H7 (cell line): Measurements from ENCODE around the gene CD74. TPM values are rescaled to one million over a fixed set of nuclear protein-coding genes. Genes with fewer than 3 reads are reported as not detected.
"Not testable (repeated sequence)": the region's sequence is repeated elsewhere in the genome, so short reads cannot be mapped to it uniquely, and the experiment has no call there.

Experiments used
- DNase-seq: peaks from one replicate; pipeline ENCODE4 v3.0.0; 2012
- H3K27me3 ChIP-seq: 2 replicates; pipeline ENCODE4 v1.6.0; 2011; ENCODE audit warnings: mild to moderate bottlenecking, low read length; ENCODE audit not compliant: control insufficient read depth, insufficient read depth
- H3K36me3 ChIP-seq: replicated peaks from 2 replicates; pipeline ENCODE4 v1.5.1; 2011; ENCODE audit warnings: low read length; ENCODE audit not compliant: control insufficient read depth, insufficient read depth
- H3K4me3 ChIP-seq: 2 replicates; pipeline ENCODE4 v1.5.1; 2011; ENCODE audit warnings: low read depth, mild to moderate bottlenecking, control low read depth, low read length, moderate library complexity; ENCODE audit not compliant: insufficient read depth
- total RNA-seq: library from RNA; depleted of rRNA; stranded (reverse); fragments of >200 nt; shearing (Covaris generic); gene quantifications from 2 replicates; pipeline ENCODE4 v1.2.3, GENCODE V29; 2014; rRNA removed

Gene CD74
- total RNA-seq = 18.0 and 32.2 TPM in 2 replicates

- DNase-seq = peak; percentile 90
- Histone ChIP-seq H3K27me3 (no peaks in the 10 kb centered on the region), H3K36me3 (no peaks in the 10 kb centered on the region), H3K4me3 (peak within 1 kb of the TSS; percentile 29; the same call in 1 of the 2 replicates)
These were observed at the start of gene CD74 for GRCh38 chr5:150412319-150413175. TSS of gene CD74 (minus strand) at chr5:150412910. CDS start at chr5:150412749, 161 bp downstream.

GRCh38 chr5:150461231-150461630 is 48.5 kb upstream of the CD74 start:
- Histone ChIP-seq H3K27me3 (no peaks in the 10 kb centered on the region), H3K4me3 (no peak overlapping the region), H3K36me3 (no peaks in the 10 kb centered on the region)
- DNase-seq = no peak

DNA sequence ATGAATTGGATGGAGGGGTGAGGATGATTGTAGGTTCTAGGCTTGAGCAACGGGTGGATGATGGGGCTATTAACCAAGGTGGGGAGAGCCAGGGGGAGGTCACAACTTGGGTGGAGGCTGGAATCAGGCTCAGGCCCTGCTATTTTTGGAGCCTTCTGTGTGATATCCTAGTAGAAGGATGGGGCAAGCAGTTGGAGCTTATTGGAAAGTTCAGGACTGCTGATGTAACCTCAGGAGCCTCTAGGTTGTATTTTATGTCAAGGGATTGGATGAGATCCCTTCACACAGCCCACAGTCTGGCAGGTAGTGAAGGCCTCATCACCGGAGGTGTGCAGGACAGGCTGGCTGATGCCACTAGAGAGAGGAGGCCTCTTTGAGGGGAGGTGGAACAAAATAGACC is 48.1 kb upstream of the CD74 start:
- no peak for DNase-seq
- Histone ChIP-seq H3K27me3 (no peaks in the 10 kb centered on the region), H3K36me3 (no peaks in the 10 kb centered on the region), H3K4me3 (no peak overlapping the region)

DNA sequence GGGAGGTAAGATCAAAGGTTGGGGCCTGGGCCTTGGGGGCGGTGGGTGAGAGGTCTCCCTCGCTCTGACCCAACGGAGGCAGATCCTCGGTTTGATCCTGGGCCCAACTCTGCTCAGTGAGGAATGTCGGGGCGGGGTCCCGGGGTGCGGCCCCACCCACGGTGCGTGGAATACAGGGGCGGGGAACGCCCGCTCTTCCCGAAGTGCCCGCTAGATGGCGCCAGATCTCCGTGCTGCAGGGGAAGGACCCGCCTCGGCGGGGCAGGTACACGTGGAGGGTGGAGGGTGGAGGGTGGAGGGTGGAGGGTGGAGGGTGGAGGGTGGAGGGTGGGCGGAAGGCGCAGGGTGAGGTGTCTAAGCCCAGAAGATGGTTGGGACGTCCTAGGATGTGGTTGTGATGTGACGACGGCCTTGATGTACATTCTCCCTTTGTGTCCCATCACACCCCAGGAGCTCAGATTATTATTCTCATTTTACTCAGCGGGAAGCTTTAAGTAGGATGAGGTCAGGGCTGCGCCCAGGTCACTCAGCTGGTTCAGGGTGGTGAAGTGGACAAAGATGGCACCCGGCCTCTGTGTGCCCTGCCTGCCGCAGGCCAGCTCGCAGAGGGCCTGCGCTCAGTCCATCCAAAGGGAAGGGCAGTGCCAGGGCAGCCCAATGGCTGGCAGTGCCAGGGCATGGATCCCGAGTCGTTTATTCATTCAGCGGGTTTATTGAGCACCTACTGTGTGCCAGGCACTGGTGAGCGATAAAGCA is 46.3 kb upstream of the CD74 start:
- no peaks in the 10 kb centered on the region for H3K27me3 ChIP-seq
- H3K36me3 ChIP-seq = no peaks in the 10 kb centered on the region
- H3K4me3 ChIP-seq = peak overlapping the region; percentile 10; the same call in 1 of the 2 replicates
- peak; percentile 95 for DNase-seq

- no peaks in the 10 kb centered on the region for H3K27me3 ChIP-seq
- no peak overlapping the region for H3K4me3 ChIP-seq
- no peak for DNase-seq
- no peaks in the 10 kb centered on the region for H3K36me3 ChIP-seq
These were observed 45.0 kb upstream of the CD74 start for GRCh38 chr5:150457562-150458240.

GRCh38 chr5:150457121-150457520 is 44.4 kb upstream of the CD74 start:
- no peaks in the 10 kb centered on the region for H3K36me3 ChIP-seq
- H3K27me3 ChIP-seq = no peaks in the 10 kb centered on the region
- no peak for DNase-seq
- H3K4me3 ChIP-seq = no peak overlapping the region

GRCh38 chr5:150454492-150455229 is 42.0 kb upstream of the CD74 start:
- H3K27me3 ChIP-seq = no peaks in the 10 kb centered on the region
- DNase-seq = no peak
- H3K36me3 ChIP-seq = no peaks in the 10 kb centered on the region
- no peak overlapping the region for H3K4me3 ChIP-seq

- not testable (repeated sequence) for H3K36me3 ChIP-seq, H3K4me3 ChIP-seq, DNase-seq, H3K27me3 ChIP-seq
These were observed 41.3 kb upstream of the CD74 start for GRCh38 chr5:150454027-150454426.

- H3K36me3 ChIP-seq = peaks cover 7% of the 10 kb centered on the region
- DNase-seq = no peak
- no peak overlapping the region for H3K4me3 ChIP-seq
- no peaks in the 10 kb centered on the region; the same call in 1 of the 2 replicates for H3K27me3 ChIP-seq
These were observed 40.2 kb upstream of the CD74 start for GRCh38 chr5:150452914-150453313.

GRCh38 chr5:150451594-150451993 is 38.9 kb upstream of the CD74 start:
- Histone ChIP-seq H3K4me3 (no peak overlapping the region), H3K27me3 (no peaks in the 10 kb centered on the region; the same call in 1 of the 2 replicates), H3K36me3 (peaks cover 19% of the 10 kb centered on the region)
- no peak for DNase-seq

GRCh38 chr5:150449517-150450339 is 37.0 kb upstream of the CD74 start, which contains the start of gene RPS14:
TSS of gene RPS14 (minus strand) at chr5:150449739. CDS start at chr5:150447733, 2,006 bp downstream.
- DNase-seq = peak; percentile 96
- H3K4me3 ChIP-seq = peak within 1 kb of the TSS; percentile 97
- peaks cover 38% of the 10 kb centered on the region for H3K36me3 ChIP-seq
- no peaks in the 10 kb centered on the region; the same call in 1 of the 2 replicates for H3K27me3 ChIP-seq

GRCh38 chr5:150448952-150449516 is 36.3 kb upstream of the CD74 start:
- no peak for DNase-seq
- peaks cover 43% of the 10 kb centered on the region for H3K36me3 ChIP-seq
- peak overlapping the region; percentile 97 for H3K4me3 ChIP-seq
- no peaks in the 10 kb centered on the region; the same call in 1 of the 2 replicates for H3K27me3 ChIP-seq

DNA sequence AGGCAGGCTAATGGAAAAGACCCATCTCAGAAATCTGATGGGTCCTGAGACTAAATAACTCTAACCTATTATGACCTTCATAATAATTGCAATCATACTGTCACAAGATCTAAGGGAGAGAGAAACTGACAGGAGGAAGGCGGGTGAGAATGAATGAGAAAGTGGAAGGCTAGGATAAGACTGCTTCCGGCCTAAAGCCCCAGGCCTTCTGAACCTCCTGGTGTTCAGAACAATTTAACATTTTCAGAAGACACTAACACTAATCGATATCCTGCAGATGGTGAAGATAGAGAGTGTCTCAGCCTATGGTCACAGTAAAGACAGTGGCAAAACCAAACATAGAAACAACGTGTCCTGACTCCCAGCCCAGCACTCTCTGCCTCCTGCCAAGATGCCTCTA is 35.6 kb upstream of the CD74 start:
- Histone ChIP-seq H3K27me3 (no peaks in the 10 kb centered on the region; the same call in 1 of the 2 replicates), H3K4me3 (peak overlapping the region; percentile 97), H3K36me3 (peaks cover 48% of the 10 kb centered on the region)
- no peak for DNase-seq
